Nephron progenitor cell (in vitro differentiated cells): Measurements from ENCODE around the gene TIAM2.
"Not testable (repeated sequence)": the region's sequence is repeated elsewhere in the genome, so short reads cannot be mapped to it uniquely, and the experiment has no call there.

Experiments used
- DNase-seq: peaks from one replicate; pipeline ENCODE4 v3.0.0; 2021
- H3K27ac Mint-ChIP-seq: 2 replicates; pipeline ENCODE4 v1.8.0; 2021; ENCODE audit warnings: mild to moderate bottlenecking, moderate library complexity, mixed read lengths
- H3K27me3 Mint-ChIP-seq: 2 replicates; pipeline ENCODE4 v1.8.0; 2021; ENCODE audit warnings: mild to moderate bottlenecking, low read depth, mixed read lengths; ENCODE audit not compliant: poor library complexity
- H3K36me3 Mint-ChIP-seq: 2 replicates; pipeline ENCODE4 v1.8.0; 2021; ENCODE audit warnings: low read depth, mixed read lengths
- H3K4me1 Mint-ChIP-seq: 2 replicates; pipeline ENCODE4 v1.8.0; 2021; ENCODE audit warnings: mixed read lengths
- H3K4me3 Mint-ChIP-seq: 2 replicates; pipeline ENCODE4 v1.8.0; 2021; ENCODE audit warnings: mild to moderate bottlenecking, moderate library complexity, mixed read lengths
- H3K9me3 Mint-ChIP-seq: 2 replicates; pipeline ENCODE4 v1.8.0; 2021; ENCODE audit warnings: mild to moderate bottlenecking, moderate library complexity, mixed read lengths
- TF ChIP-seq, protein P1 (sequence below): fragments of 200-600 bp; sonication (generic); IDR thresholded peaks from 2 replicates; pipeline ENCODE4 v1.5.0; 2021; ENCODE audit warnings: antibody characterized with exemption

TIAM2 gene

DNA sequence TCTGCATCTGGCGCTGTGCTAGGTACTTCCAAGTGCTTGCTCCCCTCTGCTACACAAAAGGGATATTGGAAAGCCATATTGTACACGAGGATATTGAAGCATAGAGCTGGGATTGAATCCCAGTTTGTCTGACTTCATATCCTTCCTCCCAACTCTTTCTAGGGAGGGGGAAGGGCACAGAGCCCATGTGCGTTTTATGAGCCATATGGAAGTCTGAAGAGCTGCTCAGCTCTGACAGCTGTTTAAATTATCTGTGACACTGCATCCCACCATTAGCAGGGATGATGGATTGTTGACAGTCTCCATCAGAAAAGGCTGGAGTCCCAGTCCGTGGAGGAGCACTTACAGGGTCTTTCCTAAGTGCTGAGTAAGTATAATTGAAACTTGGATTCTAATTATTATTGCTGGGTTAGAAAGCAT, 18.4 kb downstream of the TIAM2 start:
- H3K4me1 Mint-ChIP-seq, result peaks cover 36% of the 10 kb centered on the region
- TF ChIP-seq, protein P1, sequence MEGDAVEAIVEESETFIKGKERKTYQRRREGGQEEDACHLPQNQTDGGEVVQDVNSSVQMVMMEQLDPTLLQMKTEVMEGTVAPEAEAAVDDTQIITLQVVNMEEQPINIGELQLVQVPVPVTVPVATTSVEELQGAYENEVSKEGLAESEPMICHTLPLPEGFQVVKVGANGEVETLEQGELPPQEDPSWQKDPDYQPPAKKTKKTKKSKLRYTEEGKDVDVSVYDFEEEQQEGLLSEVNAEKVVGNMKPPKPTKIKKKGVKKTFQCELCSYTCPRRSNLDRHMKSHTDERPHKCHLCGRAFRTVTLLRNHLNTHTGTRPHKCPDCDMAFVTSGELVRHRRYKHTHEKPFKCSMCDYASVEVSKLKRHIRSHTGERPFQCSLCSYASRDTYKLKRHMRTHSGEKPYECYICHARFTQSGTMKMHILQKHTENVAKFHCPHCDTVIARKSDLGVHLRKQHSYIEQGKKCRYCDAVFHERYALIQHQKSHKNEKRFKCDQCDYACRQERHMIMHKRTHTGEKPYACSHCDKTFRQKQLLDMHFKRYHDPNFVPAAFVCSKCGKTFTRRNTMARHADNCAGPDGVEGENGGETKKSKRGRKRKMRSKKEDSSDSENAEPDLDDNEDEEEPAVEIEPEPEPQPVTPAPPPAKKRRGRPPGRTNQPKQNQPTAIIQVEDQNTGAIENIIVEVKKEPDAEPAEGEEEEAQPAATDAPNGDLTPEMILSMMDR, result no peak
- no peak overlapping the region for H3K4me3 Mint-ChIP-seq
- H3K27me3 Mint-ChIP-seq, result peaks cover 11% of the 10 kb centered on the region
- H3K27ac Mint-ChIP-seq, result no peak overlapping the region
- H3K9me3 Mint-ChIP-seq, result no peaks in the 10 kb centered on the region
- H3K36me3 Mint-ChIP-seq, result no peaks in the 10 kb centered on the region
- DNase-seq, result no peak

DNA sequence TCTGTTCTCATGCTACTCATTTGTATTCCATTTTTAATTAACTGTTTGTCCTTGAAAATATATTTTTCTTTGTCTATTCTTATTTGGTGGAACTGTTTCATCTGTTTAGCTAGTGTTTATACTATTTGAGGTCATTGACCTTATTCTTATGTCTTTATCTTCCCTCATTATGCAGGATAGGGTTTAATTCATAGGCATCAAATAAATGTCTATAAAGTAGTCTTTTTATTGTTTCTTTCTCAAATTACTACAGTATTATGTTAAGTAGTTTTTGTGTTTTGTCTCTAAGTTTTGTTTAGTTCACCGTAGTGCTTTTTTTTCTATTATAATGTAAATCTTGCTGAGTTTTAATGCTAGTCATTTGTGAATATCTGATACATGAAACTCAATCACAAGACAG, 19.0 kb downstream of the TIAM2 start:
- Mint-ChIP-seq H3K36me3 (no peaks in the 10 kb centered on the region), H3K4me1 (peaks cover 32% of the 10 kb centered on the region), H3K4me3 (no peak overlapping the region), H3K27me3 (peaks cover 11% of the 10 kb centered on the region), H3K9me3 (no peaks in the 10 kb centered on the region), H3K27ac (no peak overlapping the region)
- TF ChIP-seq, protein P1, result no peak
- no peak for DNase-seq

DNA sequence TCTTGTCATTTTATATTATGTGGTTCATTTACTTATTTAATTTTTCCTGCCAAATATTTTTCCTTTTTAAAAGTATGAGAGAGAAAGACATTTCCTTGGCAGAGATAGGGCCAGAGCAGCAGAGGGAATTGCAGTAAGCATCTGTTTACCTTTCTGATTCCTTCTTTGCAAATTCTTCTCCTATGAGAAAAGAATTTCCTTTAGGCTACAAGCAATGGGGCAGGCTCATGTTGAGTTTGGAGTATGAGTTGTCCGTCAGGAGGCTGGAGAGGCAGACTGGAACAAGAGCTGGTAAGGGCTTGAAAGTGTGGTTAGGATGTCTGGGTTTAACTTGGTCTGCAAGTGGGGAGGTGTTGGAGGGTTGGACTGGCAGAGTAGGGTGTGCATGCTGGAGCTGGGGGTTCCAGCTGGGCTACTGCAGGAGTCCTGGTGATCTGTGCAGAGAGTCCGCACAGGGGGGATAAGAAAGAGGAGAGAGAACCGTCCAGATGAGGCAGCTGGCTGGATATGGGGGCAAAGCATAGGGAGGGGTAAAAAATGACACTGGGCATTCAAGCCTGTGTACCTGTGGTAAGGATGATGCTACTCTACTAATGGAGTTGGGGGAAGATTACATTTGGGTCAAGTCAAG, 19.7 kb downstream of the TIAM2 start:
- H3K27ac Mint-ChIP-seq, result peak overlapping the region; percentile 13
- peaks cover 32% of the 10 kb centered on the region for H3K4me1 Mint-ChIP-seq
- TF ChIP-seq, protein P1, result no peak
- peaks cover 11% of the 10 kb centered on the region for H3K27me3 Mint-ChIP-seq
- no peaks in the 10 kb centered on the region for H3K36me3 Mint-ChIP-seq
- no peak overlapping the region for H3K4me3 Mint-ChIP-seq
- no peak for DNase-seq
- no peaks in the 10 kb centered on the region for H3K9me3 Mint-ChIP-seq

DNA sequence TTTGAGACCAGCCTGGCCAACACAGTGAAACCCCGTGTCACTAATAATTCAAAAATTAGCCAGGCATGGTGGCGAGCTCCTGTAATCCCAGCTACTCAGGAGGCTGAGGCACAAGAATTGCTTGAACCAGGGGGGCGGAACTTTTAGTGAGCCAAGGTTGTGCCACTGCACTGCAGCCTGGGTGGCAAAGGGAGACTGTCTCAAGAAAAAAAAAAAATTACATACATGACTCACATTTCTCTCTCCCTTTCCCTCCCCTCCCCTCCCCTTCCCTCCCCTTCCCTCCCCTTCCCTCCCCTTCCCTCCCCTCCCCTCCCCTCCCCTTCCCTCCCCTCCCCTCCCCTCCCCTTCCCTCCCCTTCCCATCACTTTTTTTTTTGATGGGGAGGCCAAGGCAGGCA, 23.3 kb downstream of the TIAM2 start:
- not testable (repeated sequence) for H3K4me3 Mint-ChIP-seq

DNA sequence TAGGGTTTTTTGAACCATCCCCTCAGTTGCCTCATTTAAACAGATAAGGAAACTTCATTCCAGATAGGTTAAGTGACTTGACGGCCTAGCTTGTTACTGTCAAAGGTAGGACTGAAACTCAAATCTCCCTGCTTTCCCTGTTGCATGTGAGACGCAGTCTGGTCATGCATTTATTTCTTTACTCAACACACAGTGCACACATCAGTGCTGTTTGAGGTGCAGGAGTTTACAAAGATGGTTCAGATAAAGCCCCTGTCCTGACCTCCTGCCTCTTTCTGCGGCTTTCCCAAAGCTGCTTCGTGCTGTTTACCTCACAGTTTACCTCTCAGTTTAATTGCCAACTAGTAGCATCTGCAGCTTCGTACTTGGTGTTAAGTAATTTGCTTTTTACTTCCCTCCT, 26.6 kb downstream of the TIAM2 start:
- no peak for DNase-seq
- Mint-ChIP-seq H3K27ac (no peak overlapping the region), H3K4me3 (no peak overlapping the region), H3K36me3 (no peaks in the 10 kb centered on the region), H3K27me3 (peaks cover 9% of the 10 kb centered on the region), H3K9me3 (no peaks in the 10 kb centered on the region), H3K4me1 (peaks cover 13% of the 10 kb centered on the region)
- TF ChIP-seq, protein P1, result no peak

More for the DNA sequence above, 23.3 kb downstream of the TIAM2 start:
- peaks cover 35% of the 10 kb centered on the region for H3K4me1 Mint-ChIP-seq
- DNase-seq, H3K9me3 Mint-ChIP-seq, H3K36me3 Mint-ChIP-seq, H3K27ac Mint-ChIP-seq: not testable (repeated sequence)
- H3K27me3 Mint-ChIP-seq, result peaks cover 18% of the 10 kb centered on the region

DNA sequence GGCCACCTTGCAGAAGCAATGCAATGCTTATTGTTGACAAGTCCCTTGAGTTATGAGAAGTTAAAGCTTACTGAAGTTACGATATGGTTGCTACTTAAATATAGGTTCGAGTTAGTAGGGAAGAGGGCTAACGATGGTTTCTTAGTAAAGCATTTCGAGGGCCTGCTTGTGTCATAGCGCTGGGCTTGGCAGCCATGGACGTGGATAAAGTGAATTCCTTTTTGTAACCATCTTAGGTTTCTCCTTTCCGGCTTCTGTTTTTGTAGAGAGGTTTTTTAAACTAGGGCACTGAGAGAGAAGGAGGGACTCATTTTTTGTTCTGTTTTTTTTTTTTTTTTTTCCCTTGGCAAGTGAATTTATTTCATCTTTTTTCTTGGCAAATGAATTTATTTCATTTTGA, 27.6 kb downstream of the TIAM2 start:
- DNase-seq, result no peak
- no peak overlapping the region for H3K27ac Mint-ChIP-seq
- no peaks in the 10 kb centered on the region for H3K36me3 Mint-ChIP-seq
- H3K4me1 Mint-ChIP-seq, result peaks cover 13% of the 10 kb centered on the region
- H3K4me3 Mint-ChIP-seq, result no peak overlapping the region
- TF ChIP-seq, protein P1, result no peak
- H3K9me3 Mint-ChIP-seq, result no peaks in the 10 kb centered on the region
- peaks cover 9% of the 10 kb centered on the region for H3K27me3 Mint-ChIP-seq
